RWPE1 (cell line): ENCODE results near the gene GBX2.

Experiments used
- CTCF ChIA-PET: fragments of 350-600 bp; sonication (Branson Sonifier 250); formaldehyde crosslinking; extraction: SDS; loops from one replicate; lab custom pipeline; 2021; lab: Yijun Ruan, JAX
- POLR2A ChIA-PET: fragments of 400-600 bp; formaldehyde crosslinking; extraction: SDS; loops from one replicate; lab custom pipeline; 2020; ENCODE audit warnings: antibody characterized with exemption; ENCODE audit not compliant: low non-redundant PET; lab: Yijun Ruan, JAX
- DNase-seq: peaks from one replicate; pipeline ENCODE4 v3.0.0; 2012; ENCODE audit warnings: low spot score
- H3K27ac ChIP-seq: fragments of 450-650 bp; 2 replicates; pipeline ENCODE4 v1.5.1; 2017
- TF ChIP-seq, protein P1 (sequence below): fragments of 450-650 bp; conservative IDR thresholded peaks from 2 replicates; pipeline ENCODE4 v1.5.1; 2017; ENCODE audit warnings: low read depth, mild to moderate bottlenecking

Gene GBX2

DNA sequence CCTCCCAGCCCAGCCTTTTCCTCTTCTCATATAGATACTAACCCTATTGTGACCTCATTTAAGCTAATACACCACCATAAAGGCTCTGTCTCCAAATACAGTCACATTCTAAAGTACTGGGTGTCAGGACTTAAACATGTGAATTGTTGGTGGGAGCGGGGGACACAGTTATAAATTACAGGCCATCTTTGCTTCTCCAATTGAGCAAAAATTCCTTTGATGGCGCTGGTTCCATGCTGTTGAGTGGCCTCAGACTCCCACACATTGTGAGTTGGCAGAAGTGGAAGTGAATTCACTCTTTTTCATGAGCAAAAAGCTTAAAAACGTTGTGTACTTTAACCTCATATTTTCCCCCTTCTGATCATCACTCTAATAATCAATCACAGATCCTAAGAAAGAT is 46.0 kb downstream of the GBX2 start:
- DNase-seq, result no peak
- TF ChIP-seq, protein P1, sequence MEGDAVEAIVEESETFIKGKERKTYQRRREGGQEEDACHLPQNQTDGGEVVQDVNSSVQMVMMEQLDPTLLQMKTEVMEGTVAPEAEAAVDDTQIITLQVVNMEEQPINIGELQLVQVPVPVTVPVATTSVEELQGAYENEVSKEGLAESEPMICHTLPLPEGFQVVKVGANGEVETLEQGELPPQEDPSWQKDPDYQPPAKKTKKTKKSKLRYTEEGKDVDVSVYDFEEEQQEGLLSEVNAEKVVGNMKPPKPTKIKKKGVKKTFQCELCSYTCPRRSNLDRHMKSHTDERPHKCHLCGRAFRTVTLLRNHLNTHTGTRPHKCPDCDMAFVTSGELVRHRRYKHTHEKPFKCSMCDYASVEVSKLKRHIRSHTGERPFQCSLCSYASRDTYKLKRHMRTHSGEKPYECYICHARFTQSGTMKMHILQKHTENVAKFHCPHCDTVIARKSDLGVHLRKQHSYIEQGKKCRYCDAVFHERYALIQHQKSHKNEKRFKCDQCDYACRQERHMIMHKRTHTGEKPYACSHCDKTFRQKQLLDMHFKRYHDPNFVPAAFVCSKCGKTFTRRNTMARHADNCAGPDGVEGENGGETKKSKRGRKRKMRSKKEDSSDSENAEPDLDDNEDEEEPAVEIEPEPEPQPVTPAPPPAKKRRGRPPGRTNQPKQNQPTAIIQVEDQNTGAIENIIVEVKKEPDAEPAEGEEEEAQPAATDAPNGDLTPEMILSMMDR, result no peak
- ChIA-PET CTCF (interaction anchor here (0.6 kb wide), 1 partner anchor 93 kb away, joined by 4 read pairs; no protein-coding TSS in a partner anchor), POLR2A (no interaction called here)
- H3K27ac ChIP-seq, result no peak overlapping the region

DNA sequence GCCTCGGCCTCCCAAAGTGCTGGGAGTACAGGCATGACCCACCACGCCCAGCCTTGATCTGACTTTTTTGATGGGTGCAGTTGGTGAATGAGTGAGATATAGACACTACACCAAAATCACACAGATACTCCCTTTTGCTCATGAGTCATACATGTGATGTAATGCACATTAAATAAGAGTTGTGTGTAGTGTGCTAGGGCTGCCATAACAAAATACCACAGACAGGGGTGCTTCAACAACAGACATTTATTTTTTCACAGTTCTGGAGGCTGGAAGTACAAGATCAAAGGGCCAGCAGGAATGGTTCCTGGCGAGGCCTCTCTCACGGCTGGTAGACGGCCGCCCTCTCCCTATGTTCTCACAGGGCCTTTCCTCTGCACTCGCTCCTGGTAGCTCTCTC is 46.6 kb downstream of the GBX2 start:
- no peak for DNase-seq
- TF ChIP-seq, protein P1, result no peak
- H3K27ac ChIP-seq, result no peak overlapping the region
- ChIA-PET CTCF (no interaction called here), POLR2A (no interaction called here)

DNA sequence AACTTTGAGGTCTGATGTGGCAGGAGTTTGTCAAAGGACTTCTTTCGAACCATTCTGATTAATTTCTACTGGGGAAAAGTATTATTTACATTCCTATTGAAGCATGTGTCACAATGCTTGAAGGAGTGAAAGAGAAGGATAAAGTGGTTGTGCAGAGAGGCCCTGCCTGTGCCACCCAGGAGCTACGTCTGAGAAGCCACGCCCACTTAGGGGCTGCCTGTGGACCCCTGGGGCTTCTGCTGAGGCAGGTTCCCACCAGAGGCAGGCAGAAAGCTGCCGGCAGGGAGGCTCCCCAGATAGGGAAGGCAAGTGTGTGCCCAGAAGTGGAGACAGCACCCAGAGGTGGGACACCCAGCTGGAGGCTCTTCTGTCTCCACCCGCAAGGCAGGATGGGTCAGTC is 47.4 kb downstream of the GBX2 start:
- no peak overlapping the region for H3K27ac ChIP-seq
- DNase-seq, result no peak
- TF ChIP-seq, protein P1, result no peak
- POLR2A ChIA-PET, result no interaction called here
- CTCF ChIA-PET, result no interaction called here

DNA sequence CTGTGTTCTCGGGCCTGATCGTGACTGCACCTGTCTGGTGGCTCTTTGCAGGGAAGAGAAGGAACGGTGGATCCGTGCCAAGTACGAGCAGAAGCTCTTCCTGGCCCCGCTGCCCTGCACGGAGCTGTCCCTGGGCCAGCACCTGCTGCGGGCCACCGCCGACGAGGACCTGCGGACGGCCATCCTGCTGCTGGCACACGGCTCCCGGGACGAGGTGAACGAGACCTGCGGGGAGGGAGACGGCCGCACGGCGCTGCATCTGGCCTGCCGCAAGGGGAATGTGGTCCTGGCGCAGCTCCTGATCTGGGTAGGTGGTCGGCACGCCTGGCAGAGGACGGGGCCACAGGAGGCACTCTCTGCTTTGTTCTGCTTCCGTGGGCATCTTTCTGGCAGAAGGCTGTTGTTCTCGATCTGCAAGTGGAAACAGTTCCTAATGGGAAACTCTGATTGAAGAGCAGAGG is 48.0 kb downstream of the GBX2 start:
- ChIA-PET CTCF (no interaction called here), POLR2A (interaction anchor here (0.5 kb wide), 1 partner anchor 34 kb away, joined by 3 read pairs; no protein-coding TSS in a partner anchor)
- no peak for DNase-seq
- no peak overlapping the region for H3K27ac ChIP-seq
- TF ChIP-seq, protein P1, result no peak

DNA sequence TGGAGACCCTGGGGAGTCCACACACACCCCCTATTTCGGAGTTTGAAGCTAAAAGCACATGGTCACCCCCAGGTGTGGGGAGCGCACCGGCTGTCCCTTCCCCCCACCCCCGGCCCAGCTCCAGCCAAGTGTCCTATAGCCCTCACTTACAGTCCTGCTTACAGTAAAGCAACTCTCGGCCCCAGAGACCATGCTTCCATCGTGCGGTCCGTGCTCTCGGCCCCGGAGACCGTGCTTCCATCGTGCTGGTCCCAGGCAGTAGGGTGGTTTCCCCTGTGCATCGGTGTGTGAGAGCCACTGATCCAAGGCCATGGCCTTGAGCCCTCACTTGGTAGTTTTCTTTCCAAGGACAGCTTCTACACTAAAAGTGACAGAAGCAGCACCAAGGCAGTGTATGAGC is 48.7 kb downstream of the GBX2 start:
- POLR2A ChIA-PET, result no interaction called here
- no peak overlapping the region for H3K27ac ChIP-seq
- TF ChIP-seq, protein P1, result no peak
- CTCF ChIA-PET, result no interaction called here
- DNase-seq, result no peak

DNA sequence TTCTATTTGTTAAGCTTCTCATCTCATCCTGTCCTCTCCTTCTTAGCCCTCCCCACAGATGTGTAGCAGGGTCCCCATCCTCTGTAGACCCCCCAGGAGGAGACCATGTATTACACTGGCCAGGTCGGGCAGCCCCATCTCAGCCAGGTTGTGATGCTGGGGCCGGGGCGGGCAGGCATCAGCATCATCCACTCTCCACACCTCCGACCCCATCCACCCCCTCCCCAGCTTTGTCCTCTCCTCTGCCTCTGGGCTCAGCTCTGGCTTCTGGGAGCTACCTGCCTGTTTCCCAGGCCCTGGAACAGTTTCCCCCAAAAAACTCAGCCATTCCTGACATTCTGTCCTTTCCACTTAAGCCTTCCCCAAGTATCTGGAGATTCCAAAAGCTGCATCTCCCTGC is 49.2 kb downstream of the GBX2 start:
- ChIA-PET CTCF (no interaction called here), POLR2A (no interaction called here)
- no peak for DNase-seq
- TF ChIP-seq, protein P1, result no peak
- H3K27ac ChIP-seq, result no peak overlapping the region
